Measurements from ENCODE around the gene RRP12.
"Not testable (repeated sequence)": the region's sequence is repeated elsewhere in the genome, so short reads cannot be mapped to it uniquely, and the experiment has no call there.

The RRP12 gene

GRCh38 chr10:97367126-97367649 lies 34.0 kb downstream of the RRP12 start:
- no peak for DNase-seq

GRCh38 chr10:97366572-97366971 lies 34.6 kb downstream of the RRP12 start:
- no peak for DNase-seq

GRCh38 chr10:97365761-97366351 lies 35.3 kb downstream of the RRP12 start:
- peak; percentile 61 to 97 (median 84) for DNase-seq

GRCh38 chr10:97363071-97363470 lies 38.1 kb downstream of the RRP12 start:
- DNase-seq = no peak

- DNase-seq = no peak
Observed at GRCh38 chr10:97362310-97363033, 38.7 kb downstream of the RRP12 start.

- DNase-seq = peak in 3 of 4 experiments; percentile 38 to 53 (median 46)
Observed at GRCh38 chr10:97361537-97361901, 39.6 kb downstream of the RRP12 start.

GRCh38 chr10:97360705-97361536 lies 40.2 kb downstream of the RRP12 start:
- no peak for DNase-seq

GRCh38 chr10:97358781-97359180 lies 42.4 kb downstream of the RRP12 start:
- DNase-seq = no peak

- DNase-seq = no peak
Observed at GRCh38 chr10:97358349-97358748, 42.8 kb downstream of the RRP12 start.

GRCh38 chr10:97356918-97357317 lies 44.2 kb downstream of the RRP12 start:
- DNase-seq = no peak

GRCh38 chr10:97356318-97356914 lies 44.7 kb downstream of the RRP12 start:
- DNase-seq = peak in 3 of 4 experiments; percentile 36 to 42 (median 36)

- peak; percentile 40 to 73 (median 64) for DNase-seq
Observed at GRCh38 chr10:97355571-97355975, 45.6 kb downstream of the RRP12 start.

- DNase-seq = peak; percentile 86 to 96 (median 86)
Observed at GRCh38 chr10:97353945-97354344, 47.2 kb downstream of the RRP12 start.

GRCh38 chr10:97349752-97350513 lies 51.2 kb downstream of the RRP12 start:
- no peak for DNase-seq

GRCh38 chr10:97347317-97347716 lies 53.8 kb downstream of the RRP12 start:
- DNase-seq = no peak

GRCh38 chr10:97343664-97344063 lies 57.5 kb downstream of the RRP12 start:
- not testable (repeated sequence) for DNase-seq

GRCh38 chr10:97341416-97341815 lies 59.7 kb downstream of the RRP12 start:
- no peak for DNase-seq

- DNase-seq = no peak
Observed at GRCh38 chr10:97338041-97338440, 63.1 kb downstream of the RRP12 start.

- no peak for DNase-seq
Observed at GRCh38 chr10:97336942-97337831, 64.0 kb downstream of the RRP12 start.

GRCh38 chr10:97336446-97336845 lies 64.7 kb downstream of the RRP12 start:
- DNase-seq = no peak

GRCh38 chr10:97336006-97336405 lies 65.1 kb downstream of the RRP12 start:
- DNase-seq = no peak
